HL-60/S4 treated with retinoic acid at 250 ng/mL for 4 days and 3 days (cell line): ENCODE data around the gene BTBD17.

Experiments
- in situ Hi-C: fragments of 300-500 bp; cut with MboI; formaldehyde crosslinking; loops from 2 replicates; pipeline ENCODE4 v1.7.0; 2022; ENCODE audit warnings: low sequenced_read_pairs

The BTBD17 gene

DNA sequence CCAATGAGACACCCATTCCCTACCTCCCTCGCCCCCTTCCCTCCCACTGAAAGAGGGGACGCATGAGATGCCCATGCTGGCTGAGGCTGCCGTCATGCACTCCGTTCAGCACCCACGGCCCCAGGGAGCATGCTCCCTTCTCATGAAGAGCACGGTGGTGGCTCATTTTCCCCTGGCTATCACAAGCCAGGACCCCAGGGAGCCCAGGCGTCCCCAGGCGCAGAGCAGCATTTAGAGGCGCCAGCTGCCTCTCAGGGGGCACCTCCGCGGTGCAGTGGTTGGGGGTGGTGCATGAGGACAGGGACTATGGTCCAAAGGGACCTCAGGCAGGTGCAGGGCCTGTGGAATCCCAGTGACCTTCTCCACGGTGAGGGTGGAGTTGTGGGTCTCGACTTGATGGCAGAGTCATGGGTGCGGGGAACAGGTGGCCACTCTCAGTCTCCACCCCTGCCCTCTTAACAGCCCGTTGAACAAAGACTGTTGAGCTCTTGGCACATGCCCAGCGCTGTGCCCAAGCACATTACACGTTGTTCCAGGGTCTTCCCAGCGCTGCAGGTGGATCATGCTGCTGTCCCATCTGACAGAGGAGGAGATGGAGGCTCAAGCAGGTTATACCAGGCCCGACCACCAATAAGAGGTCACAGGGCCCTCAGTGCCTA, 22.0 kb downstream of the BTBD17 start:
- in situ Hi-C loops: no loop called here

DNA sequence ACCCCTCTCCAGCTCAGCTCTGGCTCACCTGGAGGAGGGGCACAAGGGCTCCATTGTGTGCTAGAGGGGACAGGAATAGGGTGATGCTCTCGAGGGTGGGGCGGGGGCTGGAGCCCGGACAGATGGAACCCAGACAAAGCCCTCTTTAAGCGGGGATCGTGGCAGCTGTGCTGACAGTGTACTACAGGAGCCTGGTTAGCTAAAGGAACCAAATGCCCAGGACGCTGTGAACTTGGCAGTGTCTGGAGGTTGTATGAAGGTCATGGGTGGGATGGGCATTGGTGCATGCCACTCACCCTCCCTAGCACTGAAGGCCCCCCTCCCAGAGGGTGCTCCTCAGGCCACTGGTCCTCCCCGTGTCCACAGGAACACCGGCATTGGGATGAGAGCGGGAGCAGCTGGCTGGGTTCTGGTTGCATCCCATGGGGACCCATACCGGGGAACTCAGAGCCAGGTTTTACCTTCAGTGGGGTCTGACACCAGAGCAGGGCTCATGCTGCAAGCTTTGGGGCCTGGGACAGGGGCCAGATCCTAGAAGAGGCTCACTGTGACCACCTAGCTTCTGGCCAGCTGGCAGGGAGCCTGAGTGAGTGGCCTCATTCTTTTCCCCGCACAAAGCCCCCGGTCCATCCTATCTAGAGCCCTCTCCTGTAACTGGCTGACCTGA, 23.7 kb downstream of the BTBD17 start:
- in situ Hi-C loops: no loop called here

DNA sequence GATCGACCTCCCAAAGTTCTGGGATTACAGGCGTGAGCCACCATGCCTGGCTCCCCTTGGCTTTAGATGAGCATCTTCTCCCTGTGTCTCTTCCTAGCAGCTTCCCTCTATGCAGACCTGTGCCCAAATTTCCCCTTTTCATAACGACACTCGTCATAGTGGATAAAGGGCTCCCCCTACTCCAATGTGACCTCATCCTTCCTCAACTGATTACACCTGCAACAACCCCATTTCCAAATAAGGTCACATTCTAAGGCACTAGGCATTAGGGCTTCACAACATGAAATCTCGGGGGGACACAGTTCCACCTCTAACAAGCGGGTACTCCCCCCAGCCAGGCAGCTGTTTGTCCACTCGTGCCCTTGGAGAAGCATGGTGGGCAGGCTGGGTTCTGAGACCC, 25.4 kb downstream of the BTBD17 start:
- in situ Hi-C loops: no loop called here

DNA sequence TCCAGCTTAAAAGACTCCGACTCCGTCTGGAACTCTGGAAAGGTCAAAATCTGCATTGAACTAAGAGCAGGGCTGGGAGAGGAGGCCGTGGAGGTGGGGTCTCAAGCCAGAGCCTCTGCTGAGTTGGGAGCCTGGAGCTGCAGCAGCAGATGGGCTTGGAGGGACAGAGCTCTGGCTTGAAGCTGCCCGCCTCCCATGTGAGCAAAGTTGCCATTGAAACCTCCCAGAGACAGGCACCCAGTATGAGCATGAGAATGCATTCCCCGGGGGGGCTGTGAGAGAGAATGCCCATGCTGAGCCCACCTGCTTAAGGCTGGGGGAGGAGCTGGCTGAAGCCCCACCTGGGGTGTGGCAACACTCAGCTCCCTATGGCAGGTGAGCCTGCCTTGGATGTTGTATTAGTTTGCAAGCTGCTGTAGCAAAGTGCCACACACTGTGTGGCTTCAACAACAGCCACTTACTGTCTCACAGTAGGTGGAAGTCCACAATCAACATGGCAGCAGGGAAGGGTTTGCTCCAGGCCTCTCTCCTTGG, 26.1 kb downstream of the BTBD17 start:
- in situ Hi-C loops: no loop called here

DNA sequence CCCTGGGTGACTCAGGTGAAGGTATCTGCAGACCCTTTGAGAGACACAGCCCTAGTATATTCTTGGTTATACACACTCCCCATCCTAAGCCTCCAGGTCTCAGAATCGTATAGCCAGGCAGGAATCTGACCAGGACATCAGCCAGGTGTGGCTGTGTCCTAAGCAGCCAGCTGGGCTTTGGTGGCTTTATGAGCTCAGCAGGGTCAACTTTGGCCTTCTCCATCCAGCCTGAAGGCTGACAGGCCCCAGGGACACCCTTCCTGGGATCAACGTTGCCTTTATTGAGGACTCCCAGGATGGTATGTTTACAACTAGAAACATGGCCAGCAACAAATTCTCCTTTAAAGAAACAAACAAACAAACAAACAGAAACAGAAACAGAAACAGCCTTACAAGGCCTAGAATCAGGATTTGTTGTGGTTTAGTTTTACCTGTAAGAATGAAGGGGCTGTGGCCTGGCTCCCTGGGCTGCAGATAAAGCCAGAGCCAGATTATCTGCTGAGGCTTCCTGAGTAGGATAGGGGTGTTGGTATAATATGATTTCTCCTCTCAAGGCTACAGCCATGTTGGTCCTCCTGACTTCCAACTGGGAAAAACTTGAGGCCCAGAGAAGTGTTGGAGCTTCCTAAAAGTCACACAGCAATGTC, 27.2 kb downstream of the BTBD17 start:
- in situ Hi-C loops: no loop called here

DNA sequence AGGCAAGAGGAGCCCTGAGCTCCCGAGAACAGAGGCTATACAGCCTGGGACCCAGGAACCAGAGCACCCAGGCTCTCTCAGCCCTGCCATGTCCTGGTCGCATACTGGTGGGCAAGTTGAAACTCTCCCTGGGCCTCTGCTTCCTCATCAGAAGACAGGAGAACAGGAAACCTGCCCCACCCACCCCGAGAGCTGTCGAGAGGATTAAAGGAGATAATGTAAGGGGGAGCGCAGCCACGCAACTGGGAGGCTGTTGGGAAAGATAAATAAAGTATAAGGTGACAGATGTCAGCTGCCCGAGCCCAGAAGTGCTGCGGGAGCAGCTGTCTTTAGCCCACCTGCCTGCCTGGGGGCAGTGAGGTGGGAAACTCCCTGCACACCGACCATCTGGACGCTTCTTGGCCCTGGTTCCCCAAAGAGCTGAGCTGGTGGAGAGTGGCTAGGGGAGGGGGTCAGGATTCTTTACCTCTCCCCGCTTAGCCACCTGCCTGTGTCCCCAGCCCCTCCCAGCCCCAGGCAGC, 28.8 kb downstream of the BTBD17 start:
- in situ Hi-C loops: no loop called here

DNA sequence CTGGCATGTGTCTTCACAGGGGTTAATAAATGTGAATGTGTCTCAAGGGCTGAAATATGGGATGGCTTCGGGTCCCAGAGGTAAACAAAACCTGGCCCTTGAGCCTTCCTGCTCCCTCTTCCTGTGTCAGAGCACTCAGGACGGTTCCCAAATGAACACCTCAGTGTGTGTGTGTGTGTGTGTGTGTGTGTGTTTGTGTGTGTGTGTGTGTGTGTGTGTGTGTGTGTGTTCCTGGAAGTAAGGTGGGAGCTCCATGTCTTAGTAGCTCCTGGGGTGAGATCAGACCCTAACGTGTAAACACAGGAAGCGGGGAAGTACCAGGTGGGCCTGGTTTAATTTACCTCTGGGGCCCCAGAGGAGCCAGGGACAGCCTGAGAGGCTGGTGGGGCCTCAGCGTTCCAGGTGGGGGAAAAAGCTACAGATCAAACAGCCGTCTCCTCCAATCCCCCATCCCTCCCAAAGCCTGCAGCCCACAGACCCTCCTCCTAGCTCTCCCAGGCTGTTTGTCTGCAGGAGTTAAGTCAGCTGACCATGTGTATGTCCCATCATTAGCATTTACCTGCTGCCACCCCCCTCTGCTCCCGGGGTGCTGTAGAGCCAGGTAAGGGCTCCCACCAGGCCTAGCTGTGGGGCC, 29.5 kb downstream of the BTBD17 start:
- in situ Hi-C loops: no loop called here

DNA sequence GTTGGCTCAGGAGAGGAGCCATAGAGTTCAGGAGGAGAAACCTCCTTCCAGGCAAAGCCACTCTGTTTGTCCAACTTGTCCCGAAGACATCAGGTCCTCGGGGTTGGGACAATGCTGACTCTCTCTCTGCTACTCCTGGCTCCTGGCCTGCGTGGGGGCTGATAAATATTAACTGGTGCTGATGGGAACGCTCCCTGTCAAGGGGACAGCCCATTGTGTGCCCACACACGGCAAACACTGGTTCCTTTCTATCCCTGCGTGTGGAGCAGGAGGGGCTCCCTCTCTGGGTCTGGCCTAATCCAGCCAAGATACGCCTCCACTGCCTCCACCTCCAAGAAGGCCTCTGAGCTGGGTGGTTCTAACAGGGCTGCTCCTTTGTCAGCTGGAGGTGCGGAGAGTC, 31.2 kb downstream of the BTBD17 start:
- in situ Hi-C loops: no loop called here

DNA sequence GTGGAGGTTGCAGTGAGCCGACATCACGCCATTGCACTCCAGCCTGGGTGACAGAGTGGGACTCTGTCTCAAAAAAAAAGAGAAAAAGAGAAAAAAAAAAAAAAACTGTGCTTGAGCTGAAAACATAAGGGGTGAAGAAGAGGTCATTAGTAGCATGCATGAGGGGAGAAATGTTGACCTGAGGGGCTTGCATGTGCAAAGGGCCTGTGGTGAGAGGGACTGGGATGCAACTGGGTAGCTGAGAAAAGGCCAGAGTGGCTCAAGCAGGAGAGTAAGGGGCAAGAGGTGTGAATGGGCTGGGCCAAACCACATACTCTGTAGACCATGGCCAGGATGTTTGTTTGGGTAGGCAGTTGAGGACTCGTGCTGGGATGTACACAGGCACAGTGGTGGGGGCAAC, 32.3 kb downstream of the BTBD17 start:
- in situ Hi-C loops: no loop called here

DNA sequence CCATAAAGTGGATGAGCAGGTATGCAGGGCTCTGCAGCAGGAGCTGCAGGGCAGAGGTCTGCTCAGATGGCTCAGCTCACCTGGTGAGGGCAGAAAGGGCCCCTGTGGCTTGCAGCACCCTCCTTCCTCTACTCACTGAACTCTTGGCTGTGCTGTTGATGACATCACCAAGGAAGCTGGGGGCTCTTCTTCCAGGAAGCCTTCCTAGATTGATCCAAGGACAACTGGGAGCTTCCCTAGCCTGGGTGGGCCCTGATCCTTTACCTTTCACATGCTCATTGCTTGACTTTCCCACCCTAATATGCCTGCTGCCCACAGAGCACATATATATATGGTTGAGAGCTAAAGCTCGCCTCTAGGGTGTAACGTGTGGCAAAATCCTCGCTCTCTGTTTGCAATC, 33.2 kb downstream of the BTBD17 start:
- in situ Hi-C loops: no loop called here

DNA sequence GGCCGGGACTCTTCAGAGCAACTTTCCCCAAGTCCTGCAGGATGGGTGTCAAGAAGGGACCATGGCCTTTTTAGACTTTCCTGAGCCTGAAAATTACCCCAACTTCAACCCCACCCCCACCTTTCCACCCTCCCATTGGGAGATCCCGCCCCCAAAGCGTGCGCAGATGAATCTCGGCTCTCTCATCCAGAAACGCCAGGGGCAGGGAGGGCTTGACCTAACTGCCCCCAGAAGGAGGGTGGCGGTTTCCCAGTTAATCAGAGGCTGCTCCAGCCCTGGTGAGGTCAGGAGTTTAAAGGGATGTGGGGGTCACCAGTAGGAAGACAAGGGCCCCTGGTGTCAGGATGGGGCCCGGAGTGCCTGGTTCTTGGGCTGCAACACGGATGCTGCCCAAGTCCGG, 35.2 kb downstream of the BTBD17 start:
- in situ Hi-C loops: no loop called here

DNA sequence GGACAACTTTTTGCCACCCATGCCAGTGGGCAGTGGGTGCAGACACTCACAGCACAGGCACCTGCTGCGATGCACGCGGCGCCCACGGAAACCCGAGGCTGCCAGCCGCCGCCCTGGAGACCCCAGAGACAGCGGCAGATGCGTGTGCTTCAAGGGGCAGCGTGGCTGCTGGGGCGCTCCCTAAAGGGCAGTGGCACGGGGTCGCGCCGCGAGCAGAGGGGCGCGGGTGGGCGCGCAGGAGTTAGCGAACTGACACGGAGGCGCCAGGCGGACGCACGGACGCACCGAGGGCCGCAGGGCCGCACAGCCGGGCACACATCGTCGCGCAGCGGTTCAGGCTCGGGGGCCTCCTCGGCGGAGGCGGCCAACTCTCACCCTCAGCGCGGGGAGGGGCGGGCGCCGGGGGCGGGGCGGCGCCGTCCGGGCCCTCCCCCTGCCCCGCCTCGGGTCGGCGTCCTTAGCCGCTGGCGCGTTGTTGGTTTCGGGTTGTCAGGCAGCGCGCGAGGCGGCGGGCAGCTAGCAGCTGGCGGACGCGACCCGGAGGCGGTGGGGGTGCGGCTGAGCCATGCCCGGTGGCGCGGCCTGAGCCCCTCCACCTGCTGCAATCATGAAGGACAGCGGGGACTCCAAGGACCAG, 35.8 kb downstream of the BTBD17 start, which contains the start of gene KIF19:
TSS of gene KIF19 (plus strand) at position 484 of the 637 bp plus-strand sequence. CDS start at position 608, 124 bp downstream.
- in situ Hi-C loops: no loop called here

DNA sequence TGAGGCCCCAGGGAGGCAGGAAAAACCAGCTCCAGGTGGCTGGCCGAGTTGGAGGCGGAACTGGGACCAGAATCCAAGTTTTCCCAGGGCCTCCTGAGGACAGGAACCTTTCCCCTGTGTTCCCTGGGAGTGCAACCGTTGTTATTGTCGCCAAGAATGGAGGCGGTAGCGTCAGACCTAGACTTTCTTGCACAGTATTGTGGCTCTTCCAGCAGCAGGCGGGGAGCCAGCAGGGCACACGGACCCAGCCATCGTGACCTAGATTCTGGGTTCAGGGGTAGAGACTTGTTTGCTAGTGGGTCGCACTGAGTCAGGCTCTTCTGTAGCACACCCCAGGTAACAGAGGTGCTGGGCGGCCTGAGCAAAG, 36.3 kb downstream of the BTBD17 start:
- in situ Hi-C loops: no loop called here

DNA sequence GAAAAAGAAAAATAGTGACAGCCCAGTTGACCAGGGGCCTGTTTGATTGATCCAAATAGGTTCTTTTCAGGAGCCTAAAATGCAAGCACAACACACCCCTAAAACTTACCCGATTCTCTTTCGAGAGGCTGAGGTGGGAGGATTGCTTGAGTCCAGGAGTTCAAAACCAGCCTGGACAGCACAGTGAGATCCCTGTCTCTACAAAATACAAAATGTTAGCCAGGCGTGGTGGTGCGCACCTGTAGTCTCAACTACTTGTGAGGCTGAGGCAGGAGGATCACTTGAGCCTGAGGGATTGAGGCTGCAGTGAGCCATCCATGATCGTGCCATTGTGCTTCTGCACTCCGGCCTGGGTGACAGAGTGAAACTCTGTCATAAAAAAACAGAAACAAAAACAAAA, 37.1 kb downstream of the BTBD17 start:
- in situ Hi-C loops: no loop called here

DNA sequence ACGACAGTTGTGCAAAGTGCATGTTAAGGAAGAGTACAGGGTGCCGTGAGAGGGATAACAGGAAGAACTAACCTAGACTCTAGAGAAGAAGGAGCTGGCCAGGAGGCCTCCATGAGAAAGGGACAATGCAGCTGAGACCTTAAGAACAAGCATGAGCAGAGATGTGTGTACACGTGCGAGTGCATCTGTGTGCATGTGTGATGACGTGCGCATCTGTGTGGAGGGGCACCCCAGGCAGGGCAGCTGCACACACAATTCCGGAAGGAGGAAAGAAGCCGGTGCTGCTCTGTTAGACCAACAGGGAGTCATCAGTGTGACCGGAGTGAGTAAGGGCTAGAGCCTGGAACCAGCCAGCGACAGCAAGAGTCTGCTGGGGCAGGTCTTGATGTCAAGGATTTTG, 43.3 kb downstream of the BTBD17 start:
- in situ Hi-C loops: no loop called here

DNA sequence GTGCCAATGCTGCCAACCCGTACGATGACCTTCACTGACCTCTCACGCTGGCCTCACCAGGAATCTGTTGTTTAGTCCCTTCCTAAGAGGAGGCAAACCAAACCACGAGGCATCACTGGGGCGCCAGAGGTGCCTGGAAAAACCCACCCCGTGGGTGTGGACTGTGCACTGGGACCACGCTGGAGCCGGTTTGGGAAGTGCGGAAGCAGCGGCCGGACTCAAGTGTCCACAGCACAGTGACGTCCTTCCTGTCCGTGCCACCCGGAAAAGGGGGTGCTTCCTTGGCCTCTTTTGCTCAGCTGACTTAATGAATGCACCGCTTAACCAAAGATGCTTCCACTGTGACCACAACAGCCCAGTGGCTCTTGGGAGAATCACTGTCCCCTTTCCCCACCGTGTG, 44.6 kb downstream of the BTBD17 start:
- in situ Hi-C loops: no loop called here

DNA sequence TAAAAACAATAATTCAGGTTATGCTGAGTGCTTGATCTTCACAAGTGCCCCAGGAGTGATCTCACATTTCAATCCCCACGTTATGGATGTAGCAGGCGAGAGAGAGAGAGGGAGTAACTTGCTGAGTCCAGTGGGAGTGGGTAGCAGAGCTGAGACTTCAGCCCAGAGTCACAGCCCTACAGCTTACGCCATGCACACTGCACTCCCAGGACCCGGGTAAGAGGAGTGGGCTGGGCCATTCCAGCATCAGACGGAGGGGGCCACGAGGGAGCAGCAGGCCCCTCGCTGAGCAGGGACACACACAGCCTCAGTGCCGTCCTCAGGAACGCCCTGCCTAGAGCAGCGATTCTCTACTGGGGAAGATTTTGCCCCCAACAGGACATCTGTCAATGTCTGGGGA, 45.4 kb downstream of the BTBD17 start:
- in situ Hi-C loops: no loop called here

DNA sequence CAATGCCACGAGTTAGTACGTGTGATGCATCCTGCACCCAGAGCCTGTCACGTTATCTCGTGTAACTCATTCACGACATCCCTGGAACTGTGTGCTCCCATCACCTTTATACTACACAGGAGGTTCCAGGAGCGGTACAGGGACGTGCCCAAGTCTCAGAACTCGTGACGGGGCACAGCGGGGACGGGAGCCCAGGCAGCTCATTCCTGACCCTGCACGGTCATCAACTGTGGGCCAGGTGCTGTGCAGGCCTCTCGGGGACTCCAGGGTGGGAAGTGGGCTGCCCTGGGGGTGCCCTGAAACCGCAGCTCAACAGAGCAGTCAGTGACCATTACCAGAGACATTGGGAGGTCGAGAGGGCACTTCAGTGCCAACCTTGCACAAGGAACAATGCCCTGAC, 46.8 kb downstream of the BTBD17 start:
- in situ Hi-C loops: no loop called here

DNA sequence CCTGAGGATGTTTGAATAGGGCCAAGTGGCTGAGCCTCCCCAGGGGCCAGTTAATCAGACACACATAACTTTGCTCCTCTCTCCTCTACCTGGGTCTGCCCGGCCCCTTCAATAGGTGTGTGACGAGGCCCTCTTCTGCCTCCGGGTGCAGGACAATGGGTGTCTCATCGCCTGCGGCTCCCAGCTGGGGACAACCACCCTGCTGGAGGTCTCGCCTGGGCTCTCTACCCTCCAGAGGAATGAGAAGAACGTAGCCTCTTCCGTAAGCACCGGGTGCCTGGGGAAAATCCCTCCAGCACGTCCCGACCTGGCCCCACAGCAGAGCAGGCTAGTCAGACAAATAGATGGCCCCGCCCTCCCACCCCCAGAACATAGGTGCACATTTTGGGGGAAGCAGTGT, 51.8 kb downstream of the BTBD17 start:
- in situ Hi-C loops: no loop called here

DNA sequence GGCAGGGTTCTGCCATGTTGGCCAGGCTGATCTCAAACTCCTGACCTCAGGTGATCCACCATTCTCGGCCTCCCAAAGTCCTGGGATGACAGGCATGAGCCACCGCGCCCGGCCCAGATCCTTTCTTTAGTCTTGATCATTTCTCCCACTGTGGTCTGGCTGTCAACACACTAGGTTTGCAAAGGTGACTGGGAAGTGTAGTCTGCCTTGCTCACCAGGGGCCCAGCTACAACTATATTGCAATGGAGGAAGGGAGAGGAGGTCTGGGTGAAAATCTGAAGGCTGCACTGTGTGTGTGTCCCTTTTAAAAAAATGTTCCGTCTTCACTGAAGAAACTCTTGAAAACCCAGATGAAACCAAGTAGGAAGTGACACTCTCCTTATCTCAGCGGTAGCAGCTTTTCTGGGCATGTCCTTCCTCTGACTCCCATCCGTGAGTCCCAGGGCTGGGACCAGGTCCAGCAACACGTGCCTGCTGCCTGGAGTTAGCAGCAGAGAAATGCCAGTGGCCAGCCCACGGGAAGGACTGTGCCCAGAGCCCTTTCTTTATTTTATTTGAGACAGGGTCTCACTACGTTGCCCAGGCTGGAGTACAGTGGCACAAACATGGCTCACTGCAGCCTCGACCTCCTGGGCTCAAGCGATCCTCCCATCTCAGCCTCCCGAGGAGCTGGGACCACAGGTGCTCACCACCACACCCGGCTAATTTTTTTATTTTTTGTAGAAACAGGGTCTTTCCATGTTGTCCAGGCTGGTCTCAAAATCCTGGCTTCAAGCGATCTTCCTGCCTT, 53.5 kb downstream of the BTBD17 start:
- in situ Hi-C loops: no loop called here
